ENCODE results near the gene CLIC2.
A peak's percentile ranks its signal among the peaks of the same experiment; 100 is the strongest.

Gene CLIC2

GRCh38 chrX:155262970-155263754 lies 71.3 kb downstream of the CLIC2 start:
- DNase-seq = peak; percentile 1

GRCh38 chrX:155259752-155260151 lies 74.7 kb downstream of the CLIC2 start:
- no peak for DNase-seq

- DNase-seq = no peak
Observed at GRCh38 chrX:155251391-155251790, 83.0 kb downstream of the CLIC2 start.

- DNase-seq = no peak
Observed at GRCh38 chrX:155247497-155247896, 86.9 kb downstream of the CLIC2 start.

GRCh38 chrX:155246748-155247147 lies 87.7 kb downstream of the CLIC2 start:
- no peak for DNase-seq

- DNase-seq = peak; percentile 54
Observed at GRCh38 chrX:155242300-155242699, 92.1 kb downstream of the CLIC2 start.

GRCh38 chrX:155237719-155238118 lies 96.7 kb downstream of the CLIC2 start:
- no peak for DNase-seq

- DNase-seq = no peak
Observed at GRCh38 chrX:155235891-155236290, 98.5 kb downstream of the CLIC2 start.

- no peak for DNase-seq
Observed at GRCh38 chrX:155231163-155231562, 103.3 kb downstream of the CLIC2 start.
